D721Med (cell line): ENCODE measurements around the gene MARCHF10.

ENCODE experiments used
- DNase-seq: peaks from one replicate; pipeline ENCODE4 v3.0.0; 2011; ENCODE audit warnings: low spot score; ENCODE audit not compliant: insufficient read length
- FAIRE-seq: peaks from 2 replicates; lab custom pipeline; 2011; peaks lifted over from hg19 to GRCh38; lab: Jason Lieb, UNC
- CTCF ChIP-seq: IDR thresholded peaks from 2 replicates; pipeline ENCODE4 v1.5.1; 2012; ENCODE audit warnings: mild to moderate bottlenecking, control low read depth; ENCODE audit not compliant: insufficient read depth; ENCODE audit errors: missing control alignments

Gene MARCHF10

GRCh38 chr17:62684179-62684578 is 123.9 kb downstream of the MARCHF10 start:
- DNase-seq = no peak
- TF ChIP-seq CTCF = no peak
- FAIRE-seq = no peak

GRCh38 chr17:62681939-62682381 is 126.2 kb downstream of the MARCHF10 start:
- no peak for TF ChIP-seq CTCF
- FAIRE-seq = no peak
- DNase-seq = no peak

GRCh38 chr17:62681061-62681938 is 126.8 kb downstream of the MARCHF10 start:
- TF ChIP-seq CTCF = no peak
- no peak for FAIRE-seq
- DNase-seq = no peak

GRCh38 chr17:62680541-62681052 is 127.5 kb downstream of the MARCHF10 start:
- no peak for DNase-seq
- FAIRE-seq = no peak
- TF ChIP-seq CTCF = no peak

- no peak for TF ChIP-seq CTCF
- no peak for DNase-seq
- no peak for FAIRE-seq
These were observed 128.2 kb downstream of the MARCHF10 start for GRCh38 chr17:62679866-62680377.

- DNase-seq (peak; percentile 66), FAIRE-seq (no peak)
- TF ChIP-seq CTCF = no peak
These were observed 129.7 kb downstream of the MARCHF10 start for GRCh38 chr17:62678214-62678919.
